Type B pancreatic cell (in vitro differentiated cells): ENCODE measurements around the gene TIFAB. TPM values are rescaled to one million over a fixed set of nuclear protein-coding genes. Genes with fewer than 3 reads are reported as not detected.

Experiments used
- DNase-seq: peaks from one replicate; pipeline ENCODE4 v3.0.0; 2021; ENCODE audit warnings: mixed read lengths; ENCODE audit not compliant: unreplicated experiment; ENCODE audit errors: extremely low spot score
- H3K27ac Mint-ChIP-seq: 2 replicates; pipeline ENCODE4 v1.8.0; 2021; ENCODE audit warnings: mild to moderate bottlenecking, mixed read lengths
- H3K27me3 Mint-ChIP-seq: 2 replicates; pipeline ENCODE4 v1.8.0; 2021; ENCODE audit warnings: mixed read lengths
- H3K36me3 Mint-ChIP-seq: 2 replicates; pipeline ENCODE4 v1.8.0; 2021; ENCODE audit warnings: mixed read lengths
- H3K4me1 Mint-ChIP-seq: one replicate; pipeline ENCODE4 v1.8.0; 2021; ENCODE audit warnings: mixed read lengths; ENCODE audit not compliant: unreplicated experiment
- H3K4me3 Mint-ChIP-seq: 2 replicates; pipeline ENCODE4 v1.8.0; 2021; ENCODE audit warnings: mild to moderate bottlenecking, mixed read lengths
- H3K9me3 Mint-ChIP-seq: 2 replicates; pipeline ENCODE4 v1.8.0; 2021; ENCODE audit warnings: mixed read lengths
- total RNA-seq: library from RNA; stranded (reverse); gene quantifications from 2 replicates; pipeline ENCODE4 v1.2.1, GENCODE V29; 2021; ENCODE audit warnings: low replicate concordance
- TF ChIP-seq, protein P1 (sequence below): fragments of 200-600 bp; sonication (generic); conservative IDR thresholded peaks from 2 replicates; pipeline ENCODE4 v1.5.0; 2021; ENCODE audit warnings: antibody characterized with exemption, mild to moderate bottlenecking

TIFAB gene
- total RNA-seq, 1 donor from 2014 or later, result not detected

DNA sequence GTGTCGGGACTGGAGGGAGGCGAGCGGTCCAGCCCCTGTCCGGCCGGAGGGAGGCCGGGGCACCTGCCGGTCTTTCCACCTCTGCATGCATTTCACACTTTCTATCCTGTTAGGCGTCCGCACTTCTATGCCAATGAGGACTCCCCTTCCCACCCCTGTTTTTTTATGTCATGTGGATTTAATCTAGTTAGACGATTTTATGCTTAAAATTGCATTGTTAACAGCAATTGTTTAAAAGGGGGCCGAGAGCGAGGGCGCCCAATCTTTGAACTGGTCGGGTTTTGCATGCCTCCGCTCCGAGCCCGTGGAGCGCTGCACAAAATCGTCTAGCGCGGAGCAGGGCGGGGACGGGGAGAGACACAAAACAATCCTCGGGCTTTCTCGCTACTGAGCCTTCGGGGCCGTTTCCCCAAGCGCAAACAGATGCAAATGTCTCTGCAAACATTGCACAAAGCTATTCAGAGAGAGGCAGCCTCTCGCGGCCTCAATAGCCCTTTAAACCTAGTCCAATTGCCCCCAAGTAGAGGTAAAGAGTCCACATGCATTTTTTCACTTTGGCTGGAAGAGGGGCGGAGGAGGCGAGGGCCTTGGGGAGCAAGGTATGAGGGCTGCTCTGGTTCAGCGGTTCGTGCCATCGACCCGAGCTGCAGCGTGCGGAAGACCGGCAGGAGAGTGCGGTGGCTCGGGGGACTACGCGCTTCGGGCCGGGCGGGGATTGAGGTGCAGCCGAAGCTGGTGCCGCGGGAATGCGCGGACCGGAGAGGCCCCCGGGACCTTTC, 37.5 kb upstream of the TIFAB start:
- Mint-ChIP-seq H3K27ac (peak overlapping the region; percentile 70), H3K4me3 (peak overlapping the region; percentile 89), H3K9me3 (no peaks in the 10 kb centered on the region), H3K36me3 (peaks cover 3% of the 10 kb centered on the region), H3K4me1 (peaks cover 24% of the 10 kb centered on the region), H3K27me3 (peaks cover 99% of the 10 kb centered on the region)
- TF ChIP-seq, protein P1, sequence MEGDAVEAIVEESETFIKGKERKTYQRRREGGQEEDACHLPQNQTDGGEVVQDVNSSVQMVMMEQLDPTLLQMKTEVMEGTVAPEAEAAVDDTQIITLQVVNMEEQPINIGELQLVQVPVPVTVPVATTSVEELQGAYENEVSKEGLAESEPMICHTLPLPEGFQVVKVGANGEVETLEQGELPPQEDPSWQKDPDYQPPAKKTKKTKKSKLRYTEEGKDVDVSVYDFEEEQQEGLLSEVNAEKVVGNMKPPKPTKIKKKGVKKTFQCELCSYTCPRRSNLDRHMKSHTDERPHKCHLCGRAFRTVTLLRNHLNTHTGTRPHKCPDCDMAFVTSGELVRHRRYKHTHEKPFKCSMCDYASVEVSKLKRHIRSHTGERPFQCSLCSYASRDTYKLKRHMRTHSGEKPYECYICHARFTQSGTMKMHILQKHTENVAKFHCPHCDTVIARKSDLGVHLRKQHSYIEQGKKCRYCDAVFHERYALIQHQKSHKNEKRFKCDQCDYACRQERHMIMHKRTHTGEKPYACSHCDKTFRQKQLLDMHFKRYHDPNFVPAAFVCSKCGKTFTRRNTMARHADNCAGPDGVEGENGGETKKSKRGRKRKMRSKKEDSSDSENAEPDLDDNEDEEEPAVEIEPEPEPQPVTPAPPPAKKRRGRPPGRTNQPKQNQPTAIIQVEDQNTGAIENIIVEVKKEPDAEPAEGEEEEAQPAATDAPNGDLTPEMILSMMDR, result no peak
- DNase-seq, result no peak

GRCh38 chr5:135488727-135489465, 36.7 kb upstream of the TIFAB start:
- peak; percentile 84 for DNase-seq
- TF ChIP-seq, protein P1, result no peak
- Mint-ChIP-seq H3K36me3 (peaks cover 3% of the 10 kb centered on the region), H3K4me1 (peaks cover 24% of the 10 kb centered on the region), H3K27ac (peak overlapping the region; percentile 55), H3K9me3 (no peaks in the 10 kb centered on the region), H3K4me3 (peak overlapping the region; percentile 89), H3K27me3 (peaks cover 96% of the 10 kb centered on the region)

DNA sequence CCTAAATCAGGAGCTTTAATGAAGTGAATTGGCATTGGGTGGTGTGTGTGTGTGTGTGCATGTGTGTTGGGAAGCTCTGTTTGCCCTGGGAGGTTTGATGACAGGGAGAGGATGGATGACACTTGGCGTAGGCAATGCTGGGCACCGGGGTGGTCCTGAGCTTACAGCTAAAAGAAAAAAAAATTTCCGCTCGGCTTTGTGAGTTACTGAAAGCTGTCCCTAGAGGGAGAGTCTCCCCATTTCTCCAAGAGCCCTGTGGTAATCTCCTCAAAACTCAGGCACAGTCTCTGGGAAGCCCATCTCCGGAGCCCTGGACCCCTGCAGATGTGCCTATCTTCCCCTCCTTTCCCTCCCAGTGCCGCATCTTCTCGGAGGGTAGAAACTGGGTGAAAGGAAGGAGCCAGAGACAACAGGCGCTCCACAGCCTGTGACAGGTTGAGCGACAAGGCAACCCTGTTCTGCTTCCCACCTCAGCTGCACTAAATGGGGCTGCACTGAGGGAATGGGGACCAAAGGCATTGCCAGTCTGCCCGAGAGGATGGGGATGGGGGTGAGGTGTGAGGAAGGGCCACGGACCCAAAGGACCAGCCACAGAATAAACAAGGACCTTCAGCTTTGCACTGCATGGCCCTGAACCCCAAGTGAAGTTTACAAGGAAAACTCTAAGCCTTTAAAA, 35.8 kb upstream of the TIFAB start:
- peaks cover 96% of the 10 kb centered on the region for H3K27me3 Mint-ChIP-seq

DNA sequence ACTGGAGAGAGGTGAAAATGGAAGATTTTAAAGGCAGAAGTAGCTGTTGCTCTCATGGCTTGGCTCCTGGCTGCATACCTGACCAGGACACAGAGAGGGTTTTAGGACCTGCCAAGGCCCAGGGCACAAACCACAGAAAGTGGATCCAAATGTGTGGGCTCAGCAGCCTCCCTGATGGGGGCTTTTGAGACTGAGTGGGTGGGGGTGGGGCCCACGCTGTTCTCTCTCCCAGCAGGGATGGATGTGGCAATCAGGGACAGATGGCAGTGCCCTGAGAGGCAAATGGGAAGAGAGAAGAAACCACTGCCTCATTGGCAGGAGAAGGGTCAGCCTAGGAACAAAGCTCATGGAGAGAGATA, 34.9 kb upstream of the TIFAB start:
- TF ChIP-seq, protein P1, result no peak
- Mint-ChIP-seq H3K27ac (no peak overlapping the region), H3K36me3 (peaks cover 3% of the 10 kb centered on the region), H3K9me3 (no peaks in the 10 kb centered on the region), H3K4me1 (peaks cover 24% of the 10 kb centered on the region), H3K4me3 (no peak overlapping the region), H3K27me3 (peaks cover 89% of the 10 kb centered on the region)
- no peak for DNase-seq

More for the DNA sequence above, 35.8 kb upstream of the TIFAB start:
- no peak for DNase-seq
- Mint-ChIP-seq H3K27ac (peak overlapping the region; percentile 55), H3K4me1 (peaks cover 24% of the 10 kb centered on the region), H3K4me3 (peak overlapping the region; percentile 89), H3K9me3 (no peaks in the 10 kb centered on the region), H3K36me3 (peaks cover 3% of the 10 kb centered on the region)
- TF ChIP-seq, protein P1, result peak; percentile 30

- peaks cover 24% of the 10 kb centered on the region for H3K4me1 Mint-ChIP-seq
- DNase-seq, result no peak
- H3K27ac Mint-ChIP-seq, result no peak overlapping the region
- H3K27me3 Mint-ChIP-seq, result peaks cover 83% of the 10 kb centered on the region
- TF ChIP-seq, protein P1, result no peak
- peaks cover 3% of the 10 kb centered on the region for H3K36me3 Mint-ChIP-seq
- H3K4me3 Mint-ChIP-seq, result no peak overlapping the region
- H3K9me3 Mint-ChIP-seq, result no peaks in the 10 kb centered on the region
Observed at GRCh38 chr5:135486131-135487036, 34.2 kb upstream of the TIFAB start.
